Amniotic epithelial cell (primary cell): Measurements from ENCODE around the gene PALLD.

ENCODE experiments used
- DNase-seq: peaks from one replicate; pipeline ENCODE4 v3.0.0-alpha.2; 2010; ENCODE audit warnings: low read depth

PALLD gene

DNA sequence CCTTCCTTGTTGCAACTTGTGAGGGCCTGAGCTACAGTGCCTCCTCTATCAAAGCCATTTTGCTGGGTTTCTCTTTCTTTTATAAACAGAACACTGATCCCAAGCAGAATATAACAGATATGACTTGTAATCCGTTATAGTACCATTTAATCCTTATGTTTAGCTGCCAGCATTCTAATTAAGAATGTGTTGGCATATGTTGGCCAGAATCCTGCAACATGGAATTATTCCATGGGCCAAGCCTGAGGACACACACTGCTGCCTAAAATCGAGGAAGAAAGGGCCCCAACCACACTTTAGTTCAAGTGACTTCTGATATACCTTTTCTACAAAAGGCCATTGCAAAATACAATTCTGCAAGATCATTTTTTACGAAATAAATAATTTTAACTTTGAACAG is 28.0 kb downstream of the PALLD start:
- no peak for DNase-seq

DNA sequence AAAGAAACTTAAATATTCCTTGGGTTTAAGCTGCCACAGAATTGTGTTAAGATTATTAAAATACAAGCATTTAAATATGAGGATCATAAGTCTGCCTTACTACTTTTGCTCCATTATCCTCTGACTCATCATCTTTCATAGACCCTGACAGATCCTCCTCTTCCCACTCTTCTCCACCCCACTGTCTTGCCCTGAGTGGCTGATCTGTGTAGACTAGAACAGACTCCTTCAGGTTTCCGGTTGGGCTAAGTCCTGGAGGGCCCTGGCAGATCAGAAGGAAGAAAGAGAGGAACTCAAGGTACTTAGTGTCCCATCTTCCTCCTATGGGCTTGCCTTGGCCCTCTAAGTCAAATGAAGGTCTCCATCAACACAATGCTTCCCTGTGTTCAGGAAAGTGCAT is 30.7 kb downstream of the PALLD start:
- no peak for DNase-seq

DNA sequence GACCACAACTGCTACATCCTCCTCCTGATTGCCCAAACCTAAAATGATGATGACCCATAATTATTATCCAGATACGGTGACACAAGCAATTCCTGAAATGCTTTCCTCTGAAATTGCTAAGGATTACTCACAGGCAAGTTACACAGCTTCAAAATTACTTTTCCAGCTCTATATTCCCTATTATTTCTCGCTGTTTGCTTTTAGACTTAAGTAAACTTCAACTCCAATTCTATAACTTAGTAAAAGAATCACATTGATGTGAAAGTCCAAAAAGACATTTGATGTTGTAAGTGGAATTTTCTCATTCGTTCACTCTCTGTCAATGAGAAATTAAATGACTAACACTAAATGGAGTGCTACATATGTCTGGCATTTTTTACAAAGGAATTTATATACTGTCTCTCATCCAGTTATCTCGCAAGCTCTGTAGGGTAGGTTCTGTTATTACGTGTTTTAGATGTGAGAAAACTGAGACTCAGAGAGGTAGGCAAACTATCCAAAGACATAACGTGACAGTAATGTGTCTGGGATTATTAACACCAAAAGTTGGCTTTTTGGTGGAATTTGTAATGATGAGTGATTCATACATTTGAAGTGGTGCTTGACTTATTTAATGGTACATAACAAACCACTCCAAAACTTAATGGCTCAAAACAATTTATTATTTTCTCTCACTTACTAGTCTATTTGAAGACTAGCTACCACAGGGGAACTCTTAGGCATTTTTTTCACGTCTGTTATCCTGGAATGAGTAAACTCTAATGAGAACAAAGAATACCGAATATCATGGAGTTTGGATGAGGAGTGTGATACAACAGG is 31.5 kb downstream of the PALLD start:
- DNase-seq: peak; percentile 63

DNA sequence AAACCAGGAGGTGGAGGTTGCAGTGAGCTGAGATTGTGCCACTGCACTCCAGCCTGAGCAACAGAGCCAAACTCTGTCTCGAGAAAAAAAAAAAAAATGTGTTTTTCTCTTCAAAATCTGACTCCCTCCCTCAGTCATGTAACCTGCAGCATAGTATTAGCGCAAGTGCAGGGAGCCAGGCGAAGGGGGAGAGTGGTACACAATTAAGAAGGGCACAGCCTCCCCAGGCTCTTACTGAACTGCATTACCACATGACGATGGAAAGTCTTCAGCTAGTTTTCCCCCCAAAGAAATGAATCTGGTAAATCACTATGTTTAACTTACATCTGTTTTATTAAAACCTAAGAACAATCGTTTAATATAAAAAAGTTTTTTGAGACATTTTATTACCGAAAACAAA is 32.4 kb downstream of the PALLD start:
- no peak for DNase-seq

DNA sequence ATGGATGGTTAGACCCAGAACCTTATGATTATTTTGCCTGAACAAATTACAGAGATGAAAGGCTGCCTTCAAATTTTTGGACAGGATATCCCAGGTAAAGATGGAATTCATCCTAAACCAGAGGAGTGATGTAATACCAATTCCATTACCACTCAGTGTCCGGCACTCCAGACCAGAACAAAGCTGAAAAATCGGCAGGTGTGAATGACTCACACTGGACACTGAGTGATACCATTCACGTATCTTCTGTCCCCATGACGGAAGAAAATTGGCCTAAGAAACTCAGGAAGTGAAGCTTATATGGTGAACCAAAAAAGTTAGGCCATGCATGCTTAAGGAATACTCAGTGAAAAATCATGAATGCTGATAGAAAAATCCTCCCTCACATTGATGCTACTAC is 34.5 kb downstream of the PALLD start:
- no peak for DNase-seq

DNA sequence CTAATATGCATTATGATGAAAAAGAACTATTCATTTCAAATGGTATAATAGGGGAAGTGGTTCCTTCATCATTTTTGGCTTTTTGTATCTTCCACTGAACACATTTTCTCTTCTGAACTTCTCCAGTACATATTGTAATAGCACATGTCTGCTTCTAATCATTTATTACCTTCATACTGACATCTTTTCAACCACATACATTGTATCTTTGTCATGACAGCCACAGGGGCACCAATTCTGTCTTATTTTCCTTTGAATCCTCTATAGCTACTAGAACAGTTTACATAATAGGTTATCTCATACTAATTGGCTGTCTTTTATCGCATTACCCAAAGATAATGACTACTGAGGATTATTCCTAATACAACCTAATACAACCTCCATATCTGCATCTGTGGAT is 37.7 kb downstream of the PALLD start:
- DNase-seq: no peak

DNA sequence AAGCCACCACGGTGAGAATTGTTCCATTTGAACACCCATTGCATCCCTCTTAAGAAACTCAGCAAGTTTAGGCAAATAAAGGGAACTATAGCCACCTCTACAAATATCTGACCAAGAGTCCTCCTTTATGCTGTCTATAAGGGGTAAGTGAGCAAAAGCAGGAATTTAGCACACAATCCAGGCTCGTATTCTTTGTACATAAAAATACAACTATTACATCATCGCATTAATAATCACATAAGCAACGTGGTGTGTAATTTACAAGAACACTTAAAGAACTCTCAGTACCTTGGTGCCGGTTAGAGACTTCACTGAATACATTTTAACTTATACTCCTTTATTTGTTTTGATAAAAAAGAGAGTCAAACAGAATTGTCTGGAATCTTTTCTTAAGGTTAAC is 38.8 kb downstream of the PALLD start:
- peak; percentile 43 for DNase-seq

DNA sequence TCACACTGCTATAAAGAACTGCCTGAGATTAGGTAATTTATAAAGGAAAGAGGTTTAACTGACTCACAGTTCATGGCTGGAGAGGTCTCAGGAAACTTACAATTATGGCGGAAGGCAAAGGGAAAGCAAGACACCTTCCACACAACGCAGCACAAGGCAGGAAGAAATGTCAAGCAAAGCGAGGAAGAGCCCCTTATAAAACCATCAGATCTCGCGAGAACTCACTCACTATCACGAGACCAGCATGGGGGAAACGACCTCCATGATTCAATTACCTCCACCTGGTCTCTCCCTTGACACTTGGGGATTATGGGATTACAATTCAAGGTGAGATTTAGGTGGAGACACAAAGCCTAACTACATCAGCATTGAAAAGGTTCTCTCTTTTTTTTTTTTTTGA is 39.6 kb downstream of the PALLD start:
- DNase-seq: no peak

DNA sequence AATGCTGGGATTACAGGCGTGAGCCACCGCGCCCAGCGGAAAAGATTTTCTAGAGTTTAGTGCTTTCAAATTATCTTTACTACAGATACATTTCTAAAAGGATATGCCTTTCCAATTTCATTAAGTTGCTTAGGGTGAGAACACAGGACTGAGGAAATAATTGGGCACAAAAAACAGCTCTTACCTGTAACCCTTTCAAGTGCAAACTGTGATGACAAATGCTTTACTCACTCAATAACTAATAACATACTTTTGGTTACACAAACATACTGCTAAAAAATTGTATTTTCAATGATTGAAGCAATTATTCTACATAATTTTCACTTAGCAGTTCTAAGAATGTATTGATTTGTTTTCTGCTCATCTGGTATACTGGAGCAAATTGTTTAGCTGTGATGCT is 40.2 kb downstream of the PALLD start:
- no peak for DNase-seq

DNA sequence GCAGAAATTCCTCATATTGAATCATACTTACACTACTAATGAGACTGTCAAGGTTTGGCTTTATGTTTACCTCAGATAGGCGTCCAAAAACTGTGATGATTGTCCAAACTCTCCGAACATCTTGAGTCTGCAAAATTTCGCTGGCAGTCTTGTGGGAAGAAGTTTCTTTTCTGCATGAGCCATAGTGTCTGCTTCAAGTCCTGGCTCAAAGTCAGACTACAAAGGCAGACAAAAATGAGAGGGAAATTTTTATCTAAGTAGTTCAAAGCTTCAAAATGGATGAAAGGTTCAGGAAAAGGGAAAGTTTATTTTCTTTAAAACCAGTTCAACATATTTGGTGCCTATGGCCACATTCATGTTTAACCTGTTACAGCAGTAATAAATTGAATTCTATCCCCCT is 40.7 kb downstream of the PALLD start:
- no peak for DNase-seq

DNA sequence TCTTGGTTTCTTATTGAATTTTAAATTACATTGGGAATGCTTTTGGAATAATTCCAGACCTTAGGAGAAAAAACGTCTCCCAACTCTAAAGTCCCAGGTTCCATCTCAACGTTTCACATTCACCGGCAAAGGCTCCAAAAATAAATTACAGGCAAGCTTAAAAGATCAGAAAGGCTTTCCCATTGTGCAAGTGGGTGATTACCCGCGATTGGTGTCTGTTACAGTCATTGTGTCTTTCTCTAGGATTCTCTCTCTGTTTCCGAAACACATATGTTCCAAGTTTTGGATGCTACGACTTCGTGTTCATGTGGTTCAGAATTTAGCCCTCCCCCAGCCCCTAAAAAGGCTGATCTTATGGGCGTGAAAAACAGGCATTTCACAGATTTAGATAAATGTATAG is 41.8 kb downstream of the PALLD start:
- no peak for DNase-seq

DNA sequence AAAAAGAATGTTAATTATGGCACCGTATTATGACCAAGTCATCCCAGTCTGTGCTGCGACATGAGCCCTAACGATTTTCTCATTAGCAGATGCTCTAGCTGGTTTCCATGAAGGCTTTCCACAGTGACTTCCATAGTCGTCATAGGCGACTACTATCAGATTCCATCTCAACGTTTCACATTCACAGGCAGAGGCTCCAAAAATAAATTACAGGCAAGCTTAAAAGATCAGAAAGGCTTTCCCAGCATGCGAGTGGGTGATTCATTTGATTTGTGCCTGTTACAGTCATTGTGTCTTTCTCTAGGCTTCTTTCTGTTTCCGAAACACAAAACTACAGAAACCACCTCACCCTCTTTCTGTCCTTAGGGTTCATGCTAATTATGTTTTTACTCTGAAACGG is 43.2 kb downstream of the PALLD start:
- DNase-seq: peak; percentile 91

DNA sequence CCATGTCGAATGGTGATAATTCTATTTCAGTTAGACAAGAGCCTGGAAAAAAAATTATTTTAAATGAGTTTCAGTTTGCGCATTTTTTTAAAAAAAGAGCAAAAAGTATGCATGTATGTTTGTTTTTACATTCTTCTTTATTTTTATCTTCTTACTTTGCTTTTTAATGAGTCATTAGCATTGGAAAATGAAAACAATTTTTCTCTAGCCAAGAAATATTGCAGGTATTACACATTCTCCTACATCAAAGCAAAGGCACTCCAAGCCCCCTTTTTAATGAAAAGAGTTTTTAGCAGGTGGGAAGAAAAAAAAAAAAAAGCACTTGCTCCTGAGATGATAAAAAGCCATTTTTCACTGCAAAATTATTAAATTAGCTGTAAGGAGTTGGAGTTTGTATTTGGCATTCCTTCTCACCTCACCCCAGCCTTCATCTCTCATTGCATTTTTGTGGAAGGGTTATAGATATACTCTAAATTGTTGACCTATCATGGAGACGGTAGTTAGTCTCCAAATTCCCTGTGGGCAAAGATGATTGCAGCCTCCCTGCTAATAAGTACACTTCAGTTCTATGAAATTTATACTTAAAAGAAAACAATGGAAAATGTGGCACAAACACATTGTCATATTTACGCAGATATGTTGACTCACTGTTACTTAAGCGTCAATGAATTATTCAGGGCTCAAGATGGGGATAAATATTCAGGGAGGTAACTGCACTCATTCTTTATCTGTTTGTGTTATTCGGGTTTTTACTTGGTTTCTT is 43.8 kb downstream of the PALLD start:
- peak; percentile 34 for DNase-seq

DNA sequence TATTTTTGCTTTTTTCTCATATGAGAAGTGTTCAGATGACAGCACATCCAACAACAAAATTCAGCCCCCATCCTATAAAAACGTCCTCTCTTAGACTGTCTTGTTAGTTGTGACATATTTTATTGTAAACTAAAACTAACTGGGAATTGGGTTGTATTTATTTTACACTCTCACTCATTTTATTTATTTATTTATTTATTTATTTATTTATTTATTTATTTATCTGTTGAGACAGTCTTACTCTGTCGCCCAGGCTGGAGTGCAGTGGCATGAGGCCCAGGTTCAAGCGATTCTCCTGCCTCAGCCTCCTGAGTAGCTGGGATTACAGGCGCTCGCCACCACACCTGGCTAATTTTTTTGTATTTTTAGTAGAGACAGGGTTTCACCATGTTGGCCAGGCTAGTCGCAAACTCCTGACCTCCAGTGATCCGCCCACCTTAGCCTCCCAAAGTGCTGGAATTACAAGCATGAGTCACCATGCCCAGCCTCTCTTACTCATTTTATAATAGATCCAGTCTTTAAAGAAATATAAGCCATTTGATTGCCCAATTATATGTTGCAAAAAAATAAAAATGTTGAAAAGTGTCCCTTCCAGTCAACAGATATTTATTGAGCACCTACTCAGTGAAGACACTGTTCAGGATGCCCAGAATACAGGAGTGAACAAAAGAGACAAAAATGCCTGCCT is 44.6 kb downstream of the PALLD start:
- peak; percentile 74 for DNase-seq

DNA sequence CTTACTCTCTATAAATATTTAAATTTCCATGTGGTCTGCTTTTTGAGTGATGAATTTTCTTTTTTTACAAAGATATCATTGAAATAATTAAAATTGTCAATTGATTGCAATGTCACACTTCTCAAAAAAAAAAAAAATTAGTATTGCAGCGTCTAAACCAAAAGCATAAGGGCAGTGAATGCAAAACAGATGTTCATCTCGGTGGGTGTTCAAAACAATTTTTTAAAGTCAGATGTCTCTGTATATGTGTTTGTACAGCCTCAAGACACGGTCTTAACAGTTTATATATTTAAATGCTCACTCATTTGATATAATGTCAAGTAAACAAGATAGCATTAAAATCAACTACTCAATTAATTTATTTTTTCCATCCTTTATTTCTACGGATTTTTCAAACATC is 52.3 kb downstream of the PALLD start:
- DNase-seq: no peak

DNA sequence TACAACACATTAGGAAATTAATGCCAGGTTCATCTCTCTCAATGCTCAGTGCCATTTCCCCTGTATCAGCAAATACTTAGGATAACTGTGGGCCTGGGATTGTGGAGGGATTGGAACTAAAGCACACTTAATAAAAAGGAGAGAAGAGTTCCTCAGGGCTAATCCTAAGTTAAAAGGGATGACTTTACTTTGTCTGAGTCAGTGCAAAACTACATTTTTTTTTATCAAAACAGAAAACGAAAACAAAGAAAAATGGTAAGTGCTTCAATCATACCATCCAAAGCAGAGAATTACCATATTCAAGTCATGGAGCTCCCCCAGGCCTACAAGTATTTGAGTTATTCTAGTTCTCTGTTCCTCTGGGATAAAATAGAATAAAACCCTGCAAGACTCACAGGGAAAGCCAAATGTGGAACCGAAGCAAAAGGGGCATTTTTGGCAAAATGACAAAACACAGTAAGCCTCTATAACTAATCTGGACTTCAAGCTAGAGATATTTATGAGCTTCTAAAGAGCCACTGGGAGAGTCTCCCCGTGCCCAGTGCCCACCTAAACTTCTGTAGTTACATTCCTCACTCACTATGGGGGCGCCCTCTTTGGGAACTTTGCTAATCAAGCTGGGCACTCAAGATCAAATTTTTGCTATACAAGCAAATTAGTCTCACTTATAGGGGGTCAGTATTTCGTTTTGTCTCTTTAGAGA is 53.4 kb downstream of the PALLD start:
- peak; percentile 39 for DNase-seq

DNA sequence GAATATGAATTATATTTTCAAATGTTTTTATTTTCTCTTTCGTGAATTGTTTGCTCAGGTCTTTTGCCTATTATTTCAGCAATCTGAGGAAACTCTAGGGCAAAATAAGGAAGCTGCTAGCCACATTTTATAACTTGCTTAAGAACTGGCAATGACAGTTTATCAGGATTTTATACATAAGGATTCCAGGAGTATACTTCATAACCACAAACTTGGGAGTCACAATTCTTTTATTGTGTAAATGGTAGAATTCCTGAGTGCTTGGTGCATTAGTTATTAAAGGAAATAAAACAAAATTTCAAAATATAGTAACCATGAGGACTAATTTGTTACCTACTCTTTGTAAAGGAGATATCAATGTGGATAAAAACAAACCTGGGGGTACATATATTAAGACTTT is 54.4 kb downstream of the PALLD start:
- peak; percentile 91 for DNase-seq

DNA sequence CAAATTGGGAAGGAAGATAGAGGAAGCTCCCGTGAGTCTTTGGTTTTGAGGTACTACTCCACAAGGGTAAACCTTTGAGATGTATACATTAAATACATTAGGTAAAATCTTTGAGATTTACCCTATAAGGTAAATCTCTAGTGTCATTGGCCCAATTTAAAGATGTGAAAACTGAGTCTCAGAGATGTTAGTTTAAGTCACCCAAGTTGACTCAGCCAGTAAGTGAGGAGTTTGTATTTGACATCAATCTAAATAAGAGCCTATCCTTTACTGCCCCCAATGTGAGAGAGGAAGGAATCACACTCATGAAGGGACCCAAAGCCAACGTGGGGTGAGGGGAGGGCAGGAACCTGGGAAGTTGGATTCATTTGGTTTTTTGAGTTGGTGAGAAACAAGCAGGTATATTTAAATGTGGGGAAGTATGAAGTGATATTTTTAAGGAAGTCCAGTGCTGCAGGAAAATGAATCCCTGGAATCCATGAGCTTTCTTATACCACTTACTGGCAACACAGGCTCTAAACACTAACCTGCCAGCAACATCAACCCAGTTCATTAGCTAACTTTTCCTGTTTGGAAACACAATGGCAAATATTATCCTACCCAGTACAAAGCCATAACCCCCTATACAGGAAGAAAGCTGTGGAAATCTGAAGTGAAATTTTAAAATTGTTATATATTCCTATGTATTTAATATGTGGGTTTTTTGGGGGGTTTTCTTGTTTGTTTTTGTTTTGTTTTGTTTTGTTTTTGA is 55.3 kb downstream of the PALLD start:
- peak; percentile 33 for DNase-seq

DNA sequence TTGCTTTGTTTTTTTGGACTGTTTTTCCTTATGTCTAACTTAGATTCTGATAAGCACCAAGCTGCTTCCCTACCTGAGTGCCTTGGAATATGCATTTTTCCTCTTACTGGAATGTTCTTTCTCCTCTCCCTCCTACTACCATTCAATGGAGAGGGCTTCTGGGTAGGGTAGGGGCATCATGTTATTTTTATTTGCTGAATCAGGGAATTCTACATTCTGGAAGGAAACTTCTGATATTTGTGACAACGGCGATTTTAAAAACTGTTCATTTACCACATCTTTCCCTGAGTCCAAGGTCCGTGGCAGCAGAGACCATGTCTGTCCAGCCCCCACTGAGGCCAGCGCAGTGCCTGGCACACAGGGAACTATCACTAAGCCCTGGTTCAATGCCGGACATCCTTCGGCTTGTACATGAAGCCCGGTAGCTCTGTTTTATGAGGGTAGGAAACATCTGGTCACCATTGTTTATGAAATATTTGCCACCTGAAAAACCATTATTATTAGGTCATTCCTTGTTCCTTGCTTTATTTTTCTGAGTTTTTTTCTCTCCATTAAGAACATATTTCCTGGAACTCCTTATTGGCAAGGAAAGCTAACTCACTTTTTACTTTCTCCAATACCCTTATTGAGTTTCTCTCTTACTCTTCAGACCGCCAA is 57.0 kb downstream of the PALLD start:
- no peak for DNase-seq

DNA sequence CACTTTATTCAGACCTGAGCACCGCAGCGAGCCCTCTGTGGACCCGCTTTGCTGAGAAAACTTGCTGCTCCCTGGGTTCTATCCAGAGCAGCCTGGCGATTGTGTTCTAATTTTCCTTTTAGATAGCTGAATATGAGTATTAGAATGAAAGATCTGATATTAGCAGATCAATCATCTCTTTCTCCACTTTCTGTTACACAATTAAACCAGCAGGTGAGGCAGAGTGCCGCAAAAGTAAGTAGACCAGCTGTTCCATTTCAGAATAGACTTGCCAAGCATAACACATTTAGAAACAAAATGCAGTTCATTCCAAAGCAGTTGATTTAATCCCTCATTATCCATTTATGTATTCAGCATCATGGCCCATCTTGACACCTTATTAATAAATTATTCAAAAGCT is 58.6 kb downstream of the PALLD start:
- no peak for DNase-seq

DNA sequence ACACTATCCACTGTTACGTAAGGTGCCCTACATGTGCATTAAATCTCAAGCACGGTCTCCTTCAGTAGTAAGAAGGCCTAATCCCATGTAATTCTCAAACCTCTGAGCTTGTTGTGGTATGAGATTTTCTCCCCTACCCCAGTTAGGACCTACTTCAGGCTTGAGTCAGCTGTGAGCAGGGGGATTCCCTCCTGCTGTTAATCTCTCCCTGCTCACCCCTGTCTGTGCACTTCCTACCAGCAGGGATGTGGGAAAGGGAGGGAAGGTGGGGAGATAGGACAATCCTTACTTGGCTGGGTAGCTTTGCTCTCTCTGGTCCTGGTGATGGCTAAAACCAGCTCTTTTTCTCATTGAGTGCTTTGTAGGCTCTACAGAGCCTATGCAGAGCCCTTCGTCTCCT is 60.8 kb downstream of the PALLD start:
- DNase-seq: no peak
